ENCODE data around the gene DPP10.
"Not testable (repeated sequence)": the region's sequence is repeated elsewhere in the genome, so short reads cannot be mapped to it uniquely, and the experiment has no call there.

DPP10 gene

DNA sequence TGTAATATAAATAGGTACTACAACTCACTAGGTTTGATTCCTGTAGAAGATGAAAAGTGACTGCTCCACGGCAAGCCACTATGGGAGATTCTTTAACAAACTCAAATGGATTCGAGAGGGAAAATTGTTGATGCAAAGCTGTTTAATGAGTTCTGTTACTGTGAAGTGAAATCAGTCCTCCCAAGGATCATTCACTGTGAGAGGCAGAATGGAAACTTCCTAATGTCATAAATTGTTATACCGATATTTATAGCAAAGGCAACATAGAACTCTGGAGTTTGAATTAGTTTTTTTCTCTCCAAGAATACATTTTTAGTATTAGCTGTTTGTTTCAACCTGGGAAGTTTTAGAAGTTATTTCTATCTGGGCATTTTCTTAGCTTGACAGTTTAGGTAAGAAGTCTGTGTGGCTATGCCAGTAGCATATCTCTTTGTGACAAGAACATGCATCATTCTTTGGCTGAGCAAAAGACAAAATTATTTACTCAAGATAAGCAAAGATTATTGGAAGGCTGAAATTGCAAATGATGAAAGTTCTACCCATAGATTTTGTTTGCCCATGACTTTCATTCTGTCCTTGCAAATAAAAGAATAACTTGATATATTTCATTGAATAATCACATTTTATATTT is 979.7 kb downstream of the DPP10 start:
- no peak for DNase-seq (ENCODE audit: low read depth, low spot score)

GRCh38 chr2:115427436-115427835 is 985.0 kb downstream of the DPP10 start:
- no peak for DNase-seq (ENCODE audit: low read depth, low spot score)

- DNase-seq (ENCODE audit: low read depth, low spot score): not testable (repeated sequence)
Measured at GRCh38 chr2:115440746-115441145, 998.3 kb downstream of the DPP10 start.

- no peak for DNase-seq (ENCODE audit: low read depth, low spot score)
Measured at GRCh38 chr2:115443539-115444185, 1001.2 kb downstream of the DPP10 start.

GRCh38 chr2:115460008-115460407 is 1017.6 kb downstream of the DPP10 start:
- DNase-seq (ENCODE audit: low read depth, low spot score): no peak

- DNase-seq (ENCODE audit: low read depth, low spot score): no peak
Measured at GRCh38 chr2:115480741-115481140, 1038.3 kb downstream of the DPP10 start.

DNA sequence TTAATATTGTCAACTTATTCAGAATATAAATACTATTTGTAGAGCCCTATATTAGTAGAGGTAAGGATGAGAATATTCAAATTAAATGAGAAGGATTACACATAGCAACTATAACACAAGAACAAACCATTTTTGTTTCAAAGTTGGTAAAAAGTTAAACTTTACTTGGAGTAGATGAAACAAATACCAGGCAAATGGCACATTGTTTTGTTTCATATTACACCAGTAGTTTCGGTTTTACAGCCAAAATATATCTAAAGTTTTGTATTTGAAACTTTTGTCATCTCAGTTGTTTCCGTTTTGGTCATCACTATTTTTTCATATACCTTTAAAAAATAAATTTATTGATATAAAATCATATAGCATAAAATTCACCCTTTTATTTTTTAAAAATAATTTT is 1039.4 kb downstream of the DPP10 start:
- no peak for DNase-seq (ENCODE audit: low read depth, low spot score)

- no peak for DNase-seq (ENCODE audit: low read depth, low spot score)
Measured at GRCh38 chr2:115483666-115484065, 1041.2 kb downstream of the DPP10 start.

GRCh38 chr2:115484486-115484885 is 1042.0 kb downstream of the DPP10 start:
- DNase-seq (ENCODE audit: low read depth, low spot score): no peak

DNA sequence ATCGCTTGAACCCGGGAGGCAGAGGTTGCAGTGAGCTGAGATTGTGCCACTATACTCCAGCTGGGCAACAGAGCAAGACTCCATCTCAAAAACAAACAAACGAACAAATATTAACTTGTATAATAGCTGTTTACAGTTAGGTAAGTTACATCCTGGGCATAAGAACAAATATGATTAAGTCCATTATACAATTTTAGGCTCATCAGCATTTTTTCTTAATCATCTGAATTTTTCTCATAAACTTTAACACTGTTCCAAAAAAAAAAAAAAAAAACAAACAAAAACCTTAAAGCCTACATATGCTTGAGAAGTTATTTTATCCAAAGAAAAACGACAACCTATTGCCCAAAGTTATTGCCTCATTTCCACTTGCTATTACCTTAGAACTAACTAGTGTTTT is 1042.5 kb downstream of the DPP10 start:
- no peak for DNase-seq (ENCODE audit: low read depth, low spot score)

DNA sequence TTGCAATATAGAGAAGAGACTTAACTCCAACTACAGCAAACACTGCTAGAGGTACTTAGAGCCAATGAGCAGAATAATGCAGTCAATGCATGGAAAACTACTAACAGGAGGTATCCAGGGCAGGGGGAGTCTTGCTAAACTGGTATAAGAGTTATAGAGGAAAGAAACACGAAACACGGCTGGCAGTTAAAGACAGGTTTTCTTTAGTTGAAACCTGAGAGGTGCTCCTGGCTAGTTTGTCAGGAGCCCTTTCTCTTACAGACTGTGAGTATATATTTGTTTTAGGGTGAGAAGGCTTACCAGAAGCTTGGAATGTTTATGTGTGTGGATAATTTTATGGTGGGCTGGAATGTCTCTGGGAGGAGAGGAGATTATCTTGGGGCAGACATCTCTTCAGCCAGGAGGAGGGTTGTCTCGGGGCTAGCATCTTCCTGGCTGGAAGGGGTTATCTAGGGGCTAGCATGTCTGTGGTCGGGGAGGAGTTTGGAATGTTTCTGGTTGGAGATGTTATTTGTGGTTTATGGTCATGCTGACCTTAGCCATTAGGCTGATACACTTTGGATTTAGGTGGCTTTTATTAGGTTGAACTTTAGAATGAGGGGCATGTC is 1048.8 kb downstream of the DPP10 start:
- DNase-seq (ENCODE audit: low read depth, low spot score): no peak

- no peak for DNase-seq (ENCODE audit: low read depth, low spot score)
Measured at GRCh38 chr2:115505331-115505730, 1062.9 kb downstream of the DPP10 start.

DNA sequence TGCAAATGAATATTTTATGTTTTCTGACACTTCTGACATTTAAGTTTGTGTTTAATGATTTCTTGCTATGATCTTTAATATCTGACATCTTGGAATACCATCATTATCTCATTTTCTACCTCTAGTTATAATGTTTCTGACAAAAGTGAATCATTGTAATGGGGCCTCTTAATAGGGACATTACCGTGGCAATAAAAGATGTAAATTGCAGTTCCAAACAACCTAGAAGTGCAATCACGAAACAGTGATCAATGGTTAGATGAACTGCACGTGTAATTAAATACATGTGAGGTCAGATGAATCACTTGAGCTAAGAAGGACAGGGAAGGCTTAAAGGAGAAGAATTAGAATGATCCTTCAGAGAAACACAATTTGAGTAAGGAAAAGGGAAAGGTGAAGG is 1078.3 kb downstream of the DPP10 start:
- DNase-seq (ENCODE audit: low read depth, low spot score): no peak

GRCh38 chr2:115524452-115524851 is 1082.0 kb downstream of the DPP10 start:
- no peak for DNase-seq (ENCODE audit: low read depth, low spot score)

GRCh38 chr2:115529627-115530026 is 1087.2 kb downstream of the DPP10 start:
- DNase-seq (ENCODE audit: low read depth, low spot score): no peak

DNA sequence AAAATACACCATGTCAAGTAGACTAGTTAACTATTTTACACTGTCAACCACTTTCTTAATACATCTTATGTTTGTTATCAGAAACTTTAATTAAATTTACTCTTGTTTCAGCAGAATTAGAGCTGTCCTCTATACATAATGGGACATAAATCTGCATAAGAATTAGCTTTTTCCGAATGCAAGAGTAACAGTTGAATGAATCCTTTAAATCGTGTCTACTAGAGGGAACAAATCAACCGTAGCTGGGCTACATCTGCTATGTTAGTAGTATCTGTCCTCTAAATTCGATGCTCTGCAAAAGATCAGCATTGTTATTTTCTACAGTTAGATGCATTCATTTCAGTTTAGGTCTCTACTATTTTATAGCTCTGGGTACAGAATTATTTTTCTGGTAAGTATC is 1090.6 kb downstream of the DPP10 start:
- DNase-seq (ENCODE audit: low read depth, low spot score): no peak

GRCh38 chr2:115541814-115542213 is 1099.4 kb downstream of the DPP10 start:
- no peak for DNase-seq (ENCODE audit: low read depth, low spot score)

DNA sequence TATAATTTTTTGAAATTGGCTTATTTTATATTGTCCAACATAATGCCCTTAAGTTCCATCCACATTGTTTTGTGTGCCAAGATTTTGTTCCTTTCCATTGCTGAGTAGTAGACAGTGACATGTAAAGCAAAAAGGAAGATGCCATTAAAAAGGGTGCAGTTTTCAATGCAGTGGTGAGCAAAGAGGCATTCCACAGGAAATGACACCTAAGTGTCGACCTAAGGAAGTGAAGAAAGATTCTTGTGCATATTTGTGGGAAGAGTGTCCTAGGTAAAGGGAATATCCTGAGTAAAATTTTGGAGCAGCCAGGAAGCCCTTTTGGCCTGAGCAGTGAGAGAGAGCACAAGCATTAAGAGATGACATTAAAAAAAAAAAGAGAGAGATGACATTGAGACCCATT is 1099.9 kb downstream of the DPP10 start:
- no peak for DNase-seq (ENCODE audit: low read depth, low spot score)

DNA sequence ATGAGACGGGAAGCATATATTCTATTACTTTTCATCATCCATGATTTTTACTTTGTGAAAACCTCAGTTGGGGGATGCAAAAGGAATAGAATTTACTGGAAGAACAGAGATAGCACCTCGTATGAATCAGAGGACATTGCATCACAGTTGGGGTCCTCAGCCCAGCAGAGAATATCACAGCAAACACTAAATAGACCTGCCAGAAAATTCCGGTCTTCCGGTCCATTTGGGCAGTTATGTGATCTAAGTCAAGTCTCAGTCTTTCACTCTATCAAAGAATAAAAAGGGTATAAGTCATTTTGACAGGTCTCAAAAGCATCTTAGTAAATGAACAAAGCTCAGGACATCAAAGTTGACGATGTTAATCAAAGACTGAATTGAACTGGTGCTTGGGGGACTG is 1100.6 kb downstream of the DPP10 start:
- DNase-seq (ENCODE audit: low read depth, low spot score): no peak

- DNase-seq (ENCODE audit: low read depth, low spot score): no peak
Measured at GRCh38 chr2:115543461-115543860, 1101.0 kb downstream of the DPP10 start.

- no peak for DNase-seq (ENCODE audit: low read depth, low spot score)
Measured at GRCh38 chr2:115549611-115550130, 1107.2 kb downstream of the DPP10 start.

GRCh38 chr2:115552726-115553125 is 1110.3 kb downstream of the DPP10 start:
- no peak for DNase-seq (ENCODE audit: low read depth, low spot score)

- no peak for DNase-seq (ENCODE audit: low read depth, low spot score)
Measured at GRCh38 chr2:115554153-115554552, 1111.7 kb downstream of the DPP10 start.
